HG03575 (cell line): Measurements from ENCODE around the gene SCYGR7.
"Not testable (repeated sequence)": the region's sequence is repeated elsewhere in the genome, so short reads cannot be mapped to it uniquely, and the experiment has no call there.

ENCODE experiments used
- ATAC-seq: cut with Tn5 transposase; IDR thresholded peaks from one replicate; pipeline ENCODE4 v1.9.1; 2021; ENCODE audit not compliant: unreplicated experiment, insufficient number of reproducible peaks, low FRiP score; ENCODE audit errors: extremely low read depth

The SCYGR7 gene

DNA sequence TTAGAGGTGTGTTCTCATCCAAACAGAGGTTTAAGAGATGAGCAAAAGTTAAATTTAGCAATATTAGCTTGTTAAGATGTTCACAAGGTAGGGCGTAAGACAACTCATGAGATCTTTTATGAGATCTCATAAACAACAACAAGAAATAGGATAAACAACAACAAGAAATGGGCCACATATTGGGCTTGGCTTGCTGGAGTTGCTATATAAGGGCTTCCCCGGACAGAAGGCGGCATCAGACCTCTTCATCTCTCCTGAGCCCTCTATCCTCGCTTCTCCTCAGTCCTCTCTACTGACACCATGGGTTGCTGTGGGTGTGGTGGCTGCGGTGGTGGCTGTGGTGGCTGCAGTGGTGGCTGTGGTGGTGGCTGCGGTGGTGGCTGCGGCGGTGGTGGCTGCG is 17.5 kb downstream of the SCYGR7 start, which contains the start of gene SCYGR8:
TSS of gene SCYGR8 (plus strand) at position 301 of the 400 bp plus-strand sequence. CDS start at position 301, 0 bp downstream.
- no peak for ATAC-seq

DNA sequence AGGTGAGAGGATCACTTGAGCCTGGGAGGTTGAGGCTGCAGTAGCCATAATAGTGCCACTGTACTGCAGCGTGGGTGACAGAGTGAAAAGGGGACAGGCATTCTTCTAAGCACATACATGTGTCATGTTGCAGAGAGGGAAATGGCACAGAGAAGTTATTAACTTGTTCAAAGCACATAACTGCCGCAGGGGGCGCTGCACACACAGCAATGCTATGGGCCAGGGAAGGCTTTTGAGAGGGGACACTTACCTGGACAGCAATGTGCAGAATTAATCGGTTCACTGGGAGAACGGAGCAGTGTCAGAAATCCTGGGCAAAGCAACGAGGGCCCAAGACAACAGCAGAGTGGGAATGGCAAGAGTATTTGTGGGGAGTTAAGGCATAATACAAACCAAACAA is 19.9 kb downstream of the SCYGR7 start:
- ATAC-seq = no peak

- ATAC-seq = not testable (repeated sequence)
Measured at GRCh38 chr2:227756261-227756660, 28.1 kb downstream of the SCYGR7 start.

- no peak for ATAC-seq
Measured at GRCh38 chr2:227759411-227760118, 31.4 kb downstream of the SCYGR7 start.

DNA sequence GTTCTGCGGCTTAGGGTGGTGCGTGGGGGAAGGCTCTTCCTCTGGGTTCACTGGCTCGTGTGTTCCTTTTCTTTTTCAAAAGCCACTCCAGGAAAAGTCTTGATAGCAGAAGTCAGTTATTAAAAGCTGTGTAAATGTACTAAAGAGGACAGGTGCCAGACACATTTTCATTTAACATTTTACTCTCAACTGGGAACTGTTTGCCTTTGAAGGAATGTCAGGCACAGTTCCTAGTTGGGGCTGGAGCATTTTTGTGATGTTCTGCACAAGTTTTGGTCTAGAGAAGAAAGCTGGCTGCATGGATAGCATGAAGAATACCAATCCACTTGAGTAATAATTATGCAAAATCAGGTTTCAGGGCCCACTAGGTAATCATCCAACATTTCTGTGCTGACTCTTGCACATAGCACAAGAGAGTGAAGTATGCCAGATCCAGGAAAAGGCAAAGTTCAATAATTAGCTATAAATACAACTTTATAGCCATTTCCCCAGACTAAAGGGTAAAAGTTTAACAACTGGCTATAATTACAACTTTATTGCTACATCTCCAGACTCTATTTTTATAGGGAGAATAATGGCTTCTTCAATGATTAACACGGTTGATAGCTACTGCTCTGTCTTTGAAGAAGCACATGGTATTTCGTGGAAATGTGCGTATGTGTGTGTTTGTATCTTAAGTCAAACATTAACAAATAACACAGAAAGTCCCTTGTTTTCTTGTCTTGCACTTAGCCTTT is 33.8 kb downstream of the SCYGR7 start:
- no peak for ATAC-seq

GRCh38 chr2:227765788-227766372 is 37.7 kb downstream of the SCYGR7 start:
- no peak for ATAC-seq

DNA sequence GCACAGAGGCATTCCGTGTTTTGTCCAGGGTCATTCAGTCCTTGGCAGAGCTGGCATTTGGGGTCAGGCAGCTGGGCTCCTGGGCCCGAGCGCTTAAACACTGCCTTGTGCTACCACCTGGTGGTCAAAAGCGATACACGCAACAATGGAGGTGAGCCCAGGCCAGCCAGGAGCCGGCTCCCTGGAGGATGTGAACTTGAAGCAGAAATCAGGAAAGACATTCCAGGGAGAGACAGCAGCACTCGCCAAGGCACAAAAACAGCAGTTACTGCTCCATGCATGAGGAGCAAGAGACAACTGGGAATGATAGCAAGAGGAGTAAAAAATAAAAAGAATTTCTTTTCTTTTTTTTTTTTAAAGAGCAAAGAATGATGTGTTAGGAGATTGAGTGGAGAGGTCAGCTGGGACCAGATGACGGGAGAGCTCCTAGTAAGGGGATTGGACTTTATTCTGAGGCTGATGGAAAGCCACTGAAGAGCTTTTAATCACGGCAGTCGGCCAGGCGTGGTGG is 38.3 kb downstream of the SCYGR7 start:
- ATAC-seq = peak; percentile 87

GRCh38 chr2:227767830-227768229 is 39.7 kb downstream of the SCYGR7 start:
- ATAC-seq = no peak

DNA sequence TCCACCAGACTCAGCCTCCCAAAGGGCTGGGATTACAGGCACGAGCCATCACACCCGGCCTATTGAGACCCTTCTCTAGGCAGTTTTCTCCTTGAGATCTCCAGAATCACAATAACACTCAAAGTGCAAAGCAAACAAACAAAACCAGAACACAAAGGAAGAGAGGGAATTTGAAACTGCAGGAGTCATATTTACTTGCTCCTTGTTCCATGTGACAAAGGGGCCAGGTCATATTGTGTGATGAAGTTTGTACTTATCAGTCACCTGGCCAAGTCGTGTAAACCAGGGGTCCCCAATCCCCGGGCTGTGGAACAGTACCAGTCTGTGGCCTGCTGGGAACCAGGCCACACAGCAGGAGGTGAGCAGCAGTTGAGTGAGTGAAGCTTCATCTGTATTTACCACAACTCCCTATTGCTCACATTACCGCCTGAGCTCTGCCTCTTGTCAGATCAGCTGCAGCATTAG is 44.1 kb downstream of the SCYGR7 start:
- no peak for ATAC-seq

GRCh38 chr2:227772932-227773331 is 44.8 kb downstream of the SCYGR7 start:
- ATAC-seq = no peak

DNA sequence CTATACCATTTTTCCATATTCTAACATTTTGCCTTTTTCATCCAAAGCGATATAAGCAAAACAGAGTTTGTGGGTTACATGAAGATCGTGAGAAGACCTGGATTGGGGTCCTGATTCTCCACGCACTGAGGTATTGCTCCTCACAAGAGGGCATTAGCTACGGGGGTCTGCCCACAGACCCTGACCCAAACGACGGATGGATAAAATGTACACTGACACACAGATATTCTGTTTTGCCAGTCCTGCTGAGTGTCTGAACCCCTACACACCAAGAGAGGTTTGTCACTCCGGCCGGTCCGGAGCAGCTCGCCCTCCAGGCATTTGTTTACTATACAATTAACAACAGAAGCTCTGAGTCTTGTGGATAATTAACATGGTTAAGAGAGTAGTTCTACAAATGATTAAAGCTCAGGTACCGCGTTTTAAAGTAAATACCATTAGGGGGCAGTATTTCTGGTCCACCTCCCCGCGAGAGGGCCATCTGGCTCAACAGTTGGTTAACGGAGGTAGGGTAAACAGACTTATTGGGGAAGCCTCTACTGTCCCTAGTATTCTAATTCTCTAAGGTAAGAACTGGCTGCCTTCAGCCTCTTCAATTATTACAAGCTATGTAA is 46.0 kb downstream of the SCYGR7 start:
- ATAC-seq = no peak

- ATAC-seq = no peak
Measured at GRCh38 chr2:227774895-227775842, 47.0 kb downstream of the SCYGR7 start.
